ENCODE measurements around the gene S100A2.

Gene S100A2
- long read RNA-seq, result 0 reads

GRCh38 chr1:153565529-153566374 is at the start of gene S100A2:
TSS of gene S100A2 (minus strand) at chr1:153565844. CDS start at chr1:153563877, 1,967 bp downstream.
- peak; percentile 55 to 70 for DNase-seq (ENCODE audit: low read depth in 1 of 2, low spot score in 1 of 2)
- H3K4me3 ChIP-seq (replicated peaks; ENCODE audit: insufficient read depth, low read length), result no peak within 1 kb of the TSS
- TF ChIP-seq, protein P1, sequence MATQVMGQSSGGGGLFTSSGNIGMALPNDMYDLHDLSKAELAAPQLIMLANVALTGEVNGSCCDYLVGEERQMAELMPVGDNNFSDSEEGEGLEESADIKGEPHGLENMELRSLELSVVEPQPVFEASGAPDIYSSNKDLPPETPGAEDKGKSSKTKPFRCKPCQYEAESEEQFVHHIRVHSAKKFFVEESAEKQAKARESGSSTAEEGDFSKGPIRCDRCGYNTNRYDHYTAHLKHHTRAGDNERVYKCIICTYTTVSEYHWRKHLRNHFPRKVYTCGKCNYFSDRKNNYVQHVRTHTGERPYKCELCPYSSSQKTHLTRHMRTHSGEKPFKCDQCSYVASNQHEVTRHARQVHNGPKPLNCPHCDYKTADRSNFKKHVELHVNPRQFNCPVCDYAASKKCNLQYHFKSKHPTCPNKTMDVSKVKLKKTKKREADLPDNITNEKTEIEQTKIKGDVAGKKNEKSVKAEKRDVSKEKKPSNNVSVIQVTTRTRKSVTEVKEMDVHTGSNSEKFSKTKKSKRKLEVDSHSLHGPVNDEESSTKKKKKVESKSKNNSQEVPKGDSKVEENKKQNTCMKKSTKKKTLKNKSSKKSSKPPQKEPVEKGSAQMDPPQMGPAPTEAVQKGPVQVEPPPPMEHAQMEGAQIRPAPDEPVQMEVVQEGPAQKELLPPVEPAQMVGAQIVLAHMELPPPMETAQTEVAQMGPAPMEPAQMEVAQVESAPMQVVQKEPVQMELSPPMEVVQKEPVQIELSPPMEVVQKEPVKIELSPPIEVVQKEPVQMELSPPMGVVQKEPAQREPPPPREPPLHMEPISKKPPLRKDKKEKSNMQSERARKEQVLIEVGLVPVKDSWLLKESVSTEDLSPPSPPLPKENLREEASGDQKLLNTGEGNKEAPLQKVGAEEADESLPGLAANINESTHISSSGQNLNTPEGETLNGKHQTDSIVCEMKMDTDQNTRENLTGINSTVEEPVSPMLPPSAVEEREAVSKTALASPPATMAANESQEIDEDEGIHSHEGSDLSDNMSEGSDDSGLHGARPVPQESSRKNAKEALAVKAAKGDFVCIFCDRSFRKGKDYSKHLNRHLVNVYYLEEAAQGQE (IDR thresholded peaks at IDR 0.05; ENCODE audit: insufficient replicate concordance, low read depth), result no peak
- TF ChIP-seq CTCF (IDR thresholded peaks at IDR 0.05; ENCODE audit: insufficient read depth, low read length) (no peak), POLR2AphosphoS5 (IDR thresholded peaks at IDR 0.05; ENCODE audit: low read depth) (no peak), GABPA (IDR thresholded peaks at IDR 0.05; ENCODE audit: low read depth) (no peak), SPI1 (IDR thresholded peaks at IDR 0.05; ENCODE audit: borderline replicate concordance, low read depth) (no peak)
- H3K27ac ChIP-seq (replicated peaks), result peak within 1 kb of the TSS; percentile 79
- no peaks in the 10 kb centered on the region for H3K27me3 ChIP-seq (ENCODE audit: insufficient read depth, poor library complexity, severe bottlenecking)

DNA sequence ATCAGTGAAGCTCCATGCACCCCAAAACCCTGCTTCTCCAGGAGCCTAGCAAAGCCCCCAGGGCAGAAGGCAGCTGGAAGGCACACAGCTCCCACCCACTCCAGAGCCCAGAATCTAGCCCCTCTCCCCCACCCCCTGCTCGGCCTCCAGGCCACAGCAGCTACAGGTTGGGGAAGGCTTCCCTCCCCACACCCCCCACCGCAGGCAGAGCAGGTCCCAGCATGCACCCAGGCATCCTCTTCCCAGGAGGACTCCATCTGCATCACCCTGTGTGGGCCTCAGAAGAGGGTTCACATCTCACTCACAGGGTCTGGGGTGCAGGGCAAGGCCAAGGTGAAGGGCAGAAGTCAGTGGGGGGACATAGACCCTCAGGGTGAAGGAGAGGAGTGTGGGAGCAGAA is 49.8 kb upstream of the S100A2 start:
- Histone ChIP-seq H3K27me3 (ENCODE audit: insufficient read depth, poor library complexity, severe bottlenecking) (no peaks in the 10 kb centered on the region), H3K4me3 (replicated peaks; ENCODE audit: insufficient read depth, low read length) (no peak overlapping the region), H3K27ac (replicated peaks) (no peak overlapping the region)
- DNase-seq (ENCODE audit: low read depth in 1 of 2, low spot score in 1 of 2), result no peak
- TF ChIP-seq GABPA (IDR thresholded peaks at IDR 0.05; ENCODE audit: low read depth) (no peak), CTCF (IDR thresholded peaks at IDR 0.05; ENCODE audit: insufficient read depth, low read length) (no peak), POLR2AphosphoS5 (IDR thresholded peaks at IDR 0.05; ENCODE audit: low read depth) (no peak), SPI1 (IDR thresholded peaks at IDR 0.05; ENCODE audit: borderline replicate concordance, low read depth) (no peak)
- TF ChIP-seq, protein P1 (IDR thresholded peaks at IDR 0.05; ENCODE audit: insufficient replicate concordance, low read depth), result no peak

DNA sequence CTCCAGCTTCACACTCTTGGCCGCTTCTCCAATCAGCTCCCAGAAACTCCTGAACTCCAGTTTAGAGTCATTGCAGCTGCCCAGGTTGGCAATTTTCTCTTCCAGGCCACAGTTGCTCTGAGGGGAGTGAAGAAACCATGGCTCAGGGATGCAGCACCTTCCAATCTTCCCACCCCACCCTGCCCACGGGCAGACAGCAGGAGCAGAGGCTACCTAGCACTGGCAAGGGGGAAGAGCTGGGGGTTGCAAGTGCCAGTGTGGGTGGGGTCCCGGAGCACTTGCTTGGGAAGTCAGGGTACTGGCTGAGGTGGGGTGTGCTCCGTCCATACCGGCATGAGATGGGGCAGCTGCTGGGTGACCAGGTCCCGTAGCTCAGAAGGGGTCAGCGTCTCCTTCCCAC is 49.3 kb upstream of the S100A2 start:
- Histone ChIP-seq H3K4me3 (replicated peaks; ENCODE audit: insufficient read depth, low read length) (no peak overlapping the region), H3K27me3 (ENCODE audit: insufficient read depth, poor library complexity, severe bottlenecking) (no peaks in the 10 kb centered on the region), H3K27ac (replicated peaks) (no peak overlapping the region)
- no peak for DNase-seq (ENCODE audit: low read depth in 1 of 2, low spot score in 1 of 2)
- TF ChIP-seq GABPA (IDR thresholded peaks at IDR 0.05; ENCODE audit: low read depth) (no peak), CTCF (IDR thresholded peaks at IDR 0.05; ENCODE audit: insufficient read depth, low read length) (no peak), POLR2AphosphoS5 (IDR thresholded peaks at IDR 0.05; ENCODE audit: low read depth) (no peak), SPI1 (IDR thresholded peaks at IDR 0.05; ENCODE audit: borderline replicate concordance, low read depth) (no peak)
- TF ChIP-seq, protein P1 (IDR thresholded peaks at IDR 0.05; ENCODE audit: insufficient replicate concordance, low read depth), result no peak

Measured in HL-60 (cell line).